Stimulated activated CD8-positive, alpha-beta memory T cell treated with anti-CD3 and anti-CD28 coated beads, Interleukin-15, amount 100 ng/mL, for 24 hours (primary cell): ENCODE measurements around the gene ZNF507.

Experiments
- DNase-seq: peaks from one replicate; pipeline ENCODE4 v3.0.0-alpha.2; 2020; ENCODE audit warnings: low read depth

Gene ZNF507

GRCh38 chr19:32345261-32346207 lies at the start of gene ZNF507:
ZNF507 (plus strand) TSS chr19:32345610; CDS start chr19:32352831, 7,221 bp downstream.
- peak; percentile 85 for DNase-seq

- DNase-seq: no peak
These were observed 48.7 kb upstream of the ZNF507 start for GRCh38 chr19:32296694-32297093.

DNA sequence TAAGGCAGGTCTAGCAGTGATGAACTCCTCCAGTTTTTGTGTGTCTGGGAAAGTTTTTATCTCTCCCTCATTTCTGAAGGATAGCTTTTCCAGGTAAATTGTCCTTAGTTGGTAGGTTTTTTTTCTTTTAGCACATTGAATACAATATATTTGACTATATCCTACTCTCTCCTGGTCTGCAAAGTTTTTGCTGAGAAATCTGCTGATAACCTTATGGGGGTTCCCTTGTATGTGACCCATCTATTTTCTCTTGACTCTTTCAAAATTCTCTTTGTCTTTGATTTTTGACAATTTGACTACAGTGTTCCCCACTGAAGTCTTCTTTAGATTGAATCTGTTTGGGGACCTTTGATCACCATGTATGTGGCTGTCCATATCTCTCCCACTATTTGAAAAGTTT lies 42.6 kb upstream of the ZNF507 start:
- no peak for DNase-seq

DNA sequence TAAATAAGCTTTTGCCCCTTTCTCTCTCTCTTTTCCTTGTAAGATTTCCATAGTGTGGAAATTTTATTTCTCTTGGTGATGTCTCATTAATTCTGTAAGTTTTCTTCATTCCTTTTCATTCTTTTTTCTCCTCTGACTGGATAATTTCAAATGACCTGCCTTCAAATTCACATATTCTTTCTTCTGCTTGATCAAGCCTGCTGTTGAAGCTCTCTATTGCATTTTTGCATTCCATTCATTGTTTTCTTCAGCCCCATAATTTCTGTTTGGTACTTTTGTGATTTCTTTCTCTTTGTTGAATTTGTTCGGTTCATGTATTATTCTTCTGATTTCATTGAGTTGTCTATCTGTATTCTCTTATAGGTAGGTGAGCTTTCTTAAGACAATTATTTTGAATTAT lies 42.2 kb upstream of the ZNF507 start:
- no peak for DNase-seq

- no peak for DNase-seq
These were observed 37.8 kb upstream of the ZNF507 start for GRCh38 chr19:32307591-32307990.

DNA sequence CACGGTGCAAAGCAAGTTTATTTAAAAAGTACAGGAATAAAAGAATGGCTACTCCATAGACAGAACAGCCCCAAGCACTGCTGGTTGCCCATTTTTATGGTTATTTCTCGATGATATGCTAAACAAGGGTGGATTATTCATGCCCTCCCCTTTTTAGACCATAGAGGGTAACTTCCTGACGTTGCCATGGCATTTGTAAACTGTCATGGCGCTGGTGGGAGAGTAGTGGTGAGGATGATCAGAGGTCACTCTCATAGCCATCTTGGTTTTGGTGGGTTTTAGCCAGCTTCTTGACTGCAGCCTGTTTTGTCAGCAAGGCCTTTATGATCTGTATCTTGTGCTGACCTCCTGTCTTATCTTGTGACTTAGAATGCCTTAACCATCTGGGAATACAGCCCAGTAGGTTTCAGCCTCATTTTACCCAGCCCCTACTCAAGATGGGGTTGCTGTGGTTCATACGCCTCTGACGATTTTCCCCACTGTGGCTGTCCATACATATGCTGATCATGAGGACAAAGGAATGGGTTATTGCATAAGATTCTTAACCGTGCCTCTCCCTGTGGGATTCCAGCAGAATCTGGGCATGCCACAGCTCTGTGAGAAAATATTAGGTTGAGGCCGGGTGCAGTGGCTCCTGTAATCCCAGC lies 36.9 kb upstream of the ZNF507 start:
- DNase-seq: no peak

- DNase-seq: no peak
These were observed 35.6 kb upstream of the ZNF507 start for GRCh38 chr19:32309711-32310390.

- no peak for DNase-seq
These were observed 34.0 kb upstream of the ZNF507 start for GRCh38 chr19:32311371-32311770.

- DNase-seq: no peak
These were observed 31.7 kb upstream of the ZNF507 start for GRCh38 chr19:32313569-32314265.

DNA sequence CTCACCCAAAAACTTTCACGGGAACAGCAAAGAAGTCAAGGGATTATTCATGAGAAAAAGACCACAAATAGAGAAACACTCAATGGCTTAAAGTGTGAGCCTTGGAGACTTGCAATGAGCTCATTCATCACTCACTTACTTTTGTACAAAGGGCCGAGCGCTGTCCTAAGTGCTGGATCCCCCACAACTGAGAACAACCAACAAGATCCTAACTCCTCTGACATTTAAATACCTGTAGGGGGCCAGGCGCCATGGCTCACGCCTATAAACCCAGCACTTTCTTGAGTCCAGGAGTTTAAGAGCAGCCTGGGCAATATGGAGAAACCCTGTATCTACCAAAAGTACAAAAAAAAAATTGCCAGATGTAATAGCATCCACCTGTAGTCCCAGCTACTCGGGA lies 29.4 kb upstream of the ZNF507 start:
- DNase-seq: no peak

DNA sequence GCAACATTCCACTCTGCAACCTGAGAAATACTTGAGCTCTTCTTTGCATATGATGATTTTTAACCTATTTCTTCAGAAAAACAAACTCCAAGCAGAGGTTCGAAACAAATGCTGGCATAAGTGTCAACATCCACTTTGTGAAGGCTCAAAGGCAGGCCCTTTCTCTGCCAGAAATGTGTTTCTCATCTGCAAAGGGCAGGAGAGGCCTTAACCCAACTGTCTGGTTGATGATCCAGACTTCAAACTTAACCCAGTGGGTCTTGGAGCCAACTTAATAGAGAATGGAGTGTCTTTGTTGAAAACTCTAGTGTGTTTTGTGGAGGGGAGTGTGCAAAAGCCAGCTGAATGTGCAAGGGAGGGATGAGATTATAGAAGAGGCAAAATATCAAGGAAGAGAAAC lies 28.3 kb upstream of the ZNF507 start:
- no peak for DNase-seq

- no peak for DNase-seq
These were observed 26.4 kb upstream of the ZNF507 start for GRCh38 chr19:32318884-32319520.

DNA sequence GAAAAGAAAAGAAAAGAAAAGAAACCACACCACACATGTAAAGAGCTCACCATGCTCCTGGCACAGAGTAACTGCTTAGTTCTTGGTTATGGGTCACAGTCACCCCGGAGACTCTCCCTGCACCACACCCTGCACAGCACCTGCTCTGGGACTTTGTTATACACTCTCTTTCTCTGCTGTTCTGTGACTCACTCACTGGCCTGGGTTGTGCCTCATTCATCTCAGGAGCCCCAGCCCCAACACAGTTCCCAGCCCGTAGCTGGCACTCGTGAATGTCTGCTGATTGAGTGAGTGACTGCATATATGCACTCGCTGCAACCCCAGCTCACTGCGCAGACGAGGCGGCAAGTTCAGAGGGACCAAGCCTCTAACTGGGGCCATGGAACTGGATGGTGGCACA lies 22.9 kb upstream of the ZNF507 start:
- no peak for DNase-seq

GRCh38 chr19:32324631-32325285 lies 20.7 kb upstream of the ZNF507 start:
- no peak for DNase-seq

DNA sequence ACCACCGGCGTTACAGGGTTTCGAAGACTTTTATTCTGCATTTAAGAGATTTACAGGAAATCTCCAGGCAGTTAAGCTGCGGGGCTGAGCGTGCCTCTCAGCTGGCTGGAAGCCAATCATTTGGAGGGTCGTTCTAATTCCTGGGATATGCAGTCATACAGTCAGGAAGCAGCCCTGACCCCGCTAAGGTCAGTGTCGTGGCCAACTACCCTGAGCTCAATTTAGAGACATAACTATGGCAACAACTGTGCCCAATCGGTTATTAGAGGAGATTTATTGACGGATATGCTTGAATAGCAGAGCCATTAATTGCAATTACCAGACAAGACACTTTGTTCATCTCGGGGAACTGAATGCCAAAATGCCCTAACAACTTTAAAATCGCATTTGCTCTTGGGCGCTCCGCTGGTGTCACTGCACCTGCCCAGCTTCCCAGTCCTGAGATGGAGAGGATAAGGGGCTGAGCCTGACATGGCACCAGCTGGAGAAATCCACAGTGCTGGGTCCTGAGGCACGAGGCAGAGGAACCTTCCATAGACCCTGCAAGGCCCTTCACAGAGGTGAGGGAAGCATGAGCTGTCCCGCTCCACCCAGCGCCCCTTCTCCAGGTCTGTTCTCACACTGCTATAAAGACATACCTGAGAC lies 15.1 kb upstream of the ZNF507 start:
- no peak for DNase-seq

GRCh38 chr19:32333227-32333626 lies 12.2 kb upstream of the ZNF507 start:
- DNase-seq: no peak

DNA sequence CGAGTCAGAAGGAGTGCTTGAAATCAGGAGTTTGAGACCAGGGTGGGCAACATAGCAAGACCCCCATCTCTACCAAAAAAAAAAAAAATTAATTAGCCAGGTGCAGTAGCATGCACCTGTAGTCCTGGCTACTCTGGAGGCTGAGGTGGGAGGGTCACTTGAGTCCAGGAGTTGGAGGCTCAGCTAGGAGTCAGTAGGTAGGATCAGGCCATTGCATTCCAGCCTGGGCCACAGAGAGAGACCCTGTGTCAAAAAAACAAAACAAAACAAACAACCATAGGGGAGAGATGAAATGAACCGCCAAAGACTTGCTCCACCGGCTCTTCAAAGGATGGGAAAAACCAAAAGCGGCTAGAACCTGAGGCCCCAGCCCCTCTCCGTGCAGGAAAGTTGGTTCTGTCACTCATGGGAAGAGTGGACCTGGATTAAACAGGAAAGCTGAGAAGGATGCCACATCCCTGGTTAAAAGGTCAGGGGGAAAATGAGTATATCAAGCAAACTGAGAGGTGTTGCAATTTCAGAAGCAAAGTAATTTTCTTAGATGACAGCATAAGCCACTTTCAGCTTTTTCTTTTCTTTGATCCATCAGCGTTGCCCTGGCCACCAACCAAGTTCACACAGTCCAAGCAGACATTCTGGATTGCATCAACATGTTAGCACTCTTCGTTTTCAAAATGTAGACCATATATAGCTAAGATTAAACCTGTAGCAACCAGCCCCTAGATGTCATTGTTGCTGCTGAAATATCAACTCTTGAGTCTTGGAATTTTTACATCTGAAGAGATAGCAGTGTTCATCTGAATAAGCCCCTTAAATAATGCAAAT lies 8.9 kb upstream of the ZNF507 start:
- no peak for DNase-seq

GRCh38 chr19:32337084-32337808 lies 8.2 kb upstream of the ZNF507 start:
- no peak for DNase-seq

DNA sequence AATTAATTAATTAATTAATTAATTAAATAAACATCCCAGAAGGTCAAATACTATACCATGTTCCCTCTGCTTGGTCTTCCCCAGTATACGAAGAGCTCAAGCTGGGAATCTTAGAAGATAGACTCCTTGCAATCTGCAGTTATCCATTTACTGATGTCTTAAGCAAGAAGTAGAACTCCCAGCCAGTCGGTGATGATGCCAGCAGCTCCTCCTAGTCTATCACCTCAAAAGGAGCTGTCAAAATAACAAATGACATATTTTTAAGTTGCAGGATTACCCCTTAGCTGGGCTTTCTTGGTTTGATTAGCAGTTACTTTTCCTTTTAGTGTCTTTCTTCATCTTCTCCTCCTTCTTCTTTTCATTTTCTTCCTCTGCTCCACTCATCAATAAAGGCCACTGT lies 6.0 kb upstream of the ZNF507 start:
- no peak for DNase-seq
